GM23338 (cell line): Measurements from ENCODE around the gene PEX11A. TPM values are rescaled to one million over a fixed set of nuclear protein-coding genes. Genes with fewer than 3 reads are reported as not detected.

ENCODE experiments used
- polyA plus RNA-seq: library from polyadenylated mRNA; unstranded; fragments of >200 nt; fragmentation: Nextera tagmentation; extraction: Ambion mirVana; gene quantifications from 2 replicates; pipeline ENCODE4 v1.2.1, GENCODE V29; 2016
- small RNA-seq: library from RNA; depleted of rRNA; stranded (forward); fragments of <200 nt; gene quantifications from one replicate; pipeline ENCODE3, GENCODE V24; 2014; ENCODE audit warnings: low replicate concordance
- total RNA-seq: library from RNA; depleted of rRNA; stranded (reverse); fragments of >200 nt; shearing (Covaris generic); gene quantifications from 2 replicates; pipeline ENCODE4 v1.2.3, GENCODE V29; 2014; rRNA removed

Gene PEX11A
- total and polyA plus RNA-seq, 2 experiments from 2014 or later: 2.1 to 4.8 TPM

Small RNAs within 50 kb of the gene (small RNA-seq; reads per million reads assigned to genes)
- 0.17 reads per million for gene RNU6-132P

Other genes with a start within 250 kb of the PEX11A start
- gene RHCG, start 194.2 kb downstream of the PEX11A start, total RNA-seq: 0.63 TPM in 1 of 2 replicates, not detected in the other
- 0.21 and 0.35 TPM in 2 replicates for gene RHCG, start 194.2 kb downstream of the PEX11A start, polyA plus RNA-seq
- 37.1 and 42.3 TPM in 2 replicates for gene TICRR, start 115.3 kb downstream of the PEX11A start, total RNA-seq
- gene TICRR, start 115.3 kb downstream of the PEX11A start, polyA plus RNA-seq: 10.9 and 11.2 TPM in 2 replicates
- 13.4 and 20.1 TPM in 2 replicates for gene KIF7, start 35.3 kb downstream of the PEX11A start, total RNA-seq
- gene KIF7, start 35.3 kb downstream of the PEX11A start, polyA plus RNA-seq: 4.3 and 4.6 TPM in 2 replicates
- gene PLIN1, start 11.4 kb downstream of the PEX11A start, total RNA-seq: 0.50 and 0.90 TPM in 2 replicates
- gene PLIN1, start 11.4 kb downstream of the PEX11A start, polyA plus RNA-seq: 0.21 and 0.45 TPM in 2 replicates
- 0.14 TPM in 1 of 2 replicates, not detected in the other for gene WDR93, start 57 bp upstream of the PEX11A start, total RNA-seq
- gene WDR93, start 57 bp upstream of the PEX11A start, polyA plus RNA-seq: not detected in 2 replicates
- gene MESP1, start 60.5 kb upstream of the PEX11A start, total RNA-seq: 0.21 TPM in 1 of 2 replicates, not detected in the other
- 0.91 TPM in 1 of 2 replicates, not detected in the other for gene MESP1, start 60.5 kb upstream of the PEX11A start, polyA plus RNA-seq
- gene MESP2, start 85.6 kb upstream of the PEX11A start, total RNA-seq: 0.16 and 1.3 TPM in 2 replicates
- gene MESP2, start 85.6 kb upstream of the PEX11A start, polyA plus RNA-seq: 0.24 and 0.68 TPM in 2 replicates
- 0.58 and 0.80 TPM in 2 replicates for gene ANPEP, start 124.1 kb upstream of the PEX11A start, total RNA-seq
- 0.87 and 1.8 TPM in 2 replicates for gene ANPEP, start 124.1 kb upstream of the PEX11A start, polyA plus RNA-seq
- gene AP3S2, start 203.2 kb upstream of the PEX11A start, total RNA-seq: 90.8 and 93.3 TPM in 2 replicates
- 8.5 and 9.4 TPM in 2 replicates for gene AP3S2, start 203.2 kb upstream of the PEX11A start, polyA plus RNA-seq
- 1.4 and 2.8 TPM in 2 replicates for gene ARPIN, start 222.2 kb upstream of the PEX11A start, total RNA-seq
- gene ARPIN, start 222.2 kb upstream of the PEX11A start, polyA plus RNA-seq: 0.68 and 0.79 TPM in 2 replicates